Germinal center (tissue), 1 donor: ENCODE data around the gene OR4A47.
"Not testable (repeated sequence)": the region's sequence is repeated elsewhere in the genome, so short reads cannot be mapped to it uniquely, and the experiment has no call there.

ENCODE experiments used
- DNase-seq: peaks from one replicate; pipeline ENCODE4 v3.0.0; 2012; ENCODE audit warnings: mixed read lengths, low spot score

The OR4A47 gene

GRCh38 chr11:48488493-48488892, at the start of gene OR4A47:
Gene OR4A47, plus strand, starts transcription at chr11:48488793. Its CDS starts 0 bp downstream, at chr11:48488793.
- DNase-seq: not testable (repeated sequence)

- not testable (repeated sequence) for DNase-seq
Observed at GRCh38 chr11:48455909-48456308, 32.7 kb upstream of the OR4A47 start.

GRCh38 chr11:48473966-48474365, 14.6 kb upstream of the OR4A47 start:
- DNase-seq: not testable (repeated sequence)

GRCh38 chr11:48474703-48475102, 13.9 kb upstream of the OR4A47 start:
- not testable (repeated sequence) for DNase-seq

GRCh38 chr11:48506169-48506568, 17.6 kb downstream of the OR4A47 start:
- DNase-seq: not testable (repeated sequence)

GRCh38 chr11:48538991-48539390, 50.4 kb downstream of the OR4A47 start:
- DNase-seq: no peak
